GM18868 (cell line): ENCODE data around the gene SNRPD3.
"Not testable (repeated sequence)": the region's sequence is repeated elsewhere in the genome, so short reads cannot be mapped to it uniquely, and the experiment has no call there.

ENCODE experiments used
- ATAC-seq: cut with Tn5 transposase; IDR thresholded peaks from one replicate; pipeline ENCODE4 v1.9.1; 2021; ENCODE audit warnings: mild to moderate bottlenecking, moderate library complexity; ENCODE audit not compliant: unreplicated experiment

Gene SNRPD3

DNA sequence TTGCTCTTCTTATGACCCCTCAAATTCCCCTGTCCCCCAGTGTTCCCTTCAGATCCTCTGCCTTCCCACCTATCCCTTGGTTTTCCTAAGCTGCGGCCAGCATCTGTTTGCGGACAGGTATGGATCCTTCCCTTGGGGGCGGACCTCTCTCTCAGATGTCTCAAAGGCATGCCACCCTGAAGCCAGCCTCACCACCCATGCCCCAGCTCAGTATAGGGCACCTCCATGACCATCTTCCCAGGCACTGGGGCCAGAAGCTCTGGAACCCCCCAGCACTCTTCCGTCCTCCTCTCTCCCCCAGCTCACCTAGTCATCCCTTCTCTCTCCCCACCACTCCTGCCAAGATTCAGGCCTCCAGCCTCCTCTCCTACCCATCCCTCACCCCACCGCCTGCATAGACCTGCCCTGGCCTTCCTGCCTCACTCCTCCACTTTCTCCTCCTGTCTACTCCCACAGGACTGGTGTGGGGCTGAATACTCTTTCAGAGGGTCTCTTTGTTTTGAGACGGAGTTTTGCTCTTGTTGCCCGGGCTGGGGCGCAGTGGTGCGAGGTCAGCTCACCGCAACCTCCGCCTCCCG lies 34.9 kb downstream of the SNRPD3 start:
- ATAC-seq: no peak

DNA sequence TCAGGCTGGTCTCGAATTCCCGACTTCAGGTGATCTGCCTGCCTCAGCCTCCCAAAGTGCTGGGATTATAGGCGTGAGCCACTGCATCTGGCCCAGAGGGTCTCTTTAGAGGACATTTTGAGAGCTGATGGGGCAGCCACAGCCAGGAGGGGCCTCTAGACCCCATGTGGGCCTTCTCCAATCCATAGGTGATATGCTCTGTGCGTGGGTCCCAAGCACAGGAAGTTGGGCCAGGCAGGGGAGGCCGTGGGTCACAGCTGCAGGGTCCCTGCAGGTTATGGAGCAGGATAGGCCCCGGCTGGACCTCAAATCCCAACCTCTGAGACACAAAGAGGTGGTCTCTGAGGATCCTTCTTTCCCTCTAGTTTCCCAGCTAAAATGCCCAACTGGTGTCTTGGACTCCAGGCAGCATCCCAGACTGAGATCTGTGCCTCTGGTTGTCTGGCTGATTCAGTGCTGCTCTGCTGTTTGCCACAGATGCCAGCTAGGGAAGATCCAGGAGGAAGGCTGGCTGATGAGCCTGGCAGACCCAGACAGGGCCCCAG lies 35.6 kb downstream of the SNRPD3 start:
- no peak for ATAC-seq

DNA sequence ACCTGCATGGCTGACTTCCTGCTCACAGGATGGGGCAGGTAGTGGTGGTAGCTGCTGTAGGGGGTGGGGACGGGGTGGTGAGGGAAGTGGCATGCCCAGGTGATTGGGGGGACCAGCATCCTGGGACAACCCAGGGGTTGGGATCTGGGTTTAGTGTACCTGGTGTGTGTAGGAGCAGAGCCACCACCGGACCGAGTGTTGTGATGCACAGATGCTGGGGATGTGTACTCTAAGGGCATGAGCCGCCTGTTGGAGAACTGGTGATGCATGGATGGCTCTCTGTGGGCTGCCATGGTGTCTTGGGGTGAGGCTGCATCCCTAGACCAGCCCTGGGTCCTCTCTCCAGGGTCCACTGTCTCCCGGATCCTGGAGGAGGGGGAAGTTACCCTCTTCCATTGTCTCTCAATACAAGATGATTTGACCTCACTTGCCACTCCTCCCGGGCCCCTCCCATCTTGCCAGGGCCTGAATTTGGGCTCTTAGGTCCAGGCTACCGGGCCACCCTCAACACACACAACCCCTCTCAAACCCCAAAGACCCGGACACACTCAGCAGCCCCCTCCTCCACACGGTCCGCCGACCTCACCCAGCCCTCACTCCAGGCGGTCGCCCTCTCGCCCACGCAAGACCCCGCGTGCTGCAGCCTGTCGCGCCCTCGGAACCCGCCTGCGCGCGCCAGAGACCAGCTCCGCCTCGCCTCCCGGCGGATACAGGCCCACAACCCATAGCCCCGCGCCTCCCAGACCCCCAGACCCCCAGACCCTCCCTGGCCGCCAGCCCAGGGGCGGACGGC lies 36.5 kb downstream of the SNRPD3 start:
- ATAC-seq: no peak

DNA sequence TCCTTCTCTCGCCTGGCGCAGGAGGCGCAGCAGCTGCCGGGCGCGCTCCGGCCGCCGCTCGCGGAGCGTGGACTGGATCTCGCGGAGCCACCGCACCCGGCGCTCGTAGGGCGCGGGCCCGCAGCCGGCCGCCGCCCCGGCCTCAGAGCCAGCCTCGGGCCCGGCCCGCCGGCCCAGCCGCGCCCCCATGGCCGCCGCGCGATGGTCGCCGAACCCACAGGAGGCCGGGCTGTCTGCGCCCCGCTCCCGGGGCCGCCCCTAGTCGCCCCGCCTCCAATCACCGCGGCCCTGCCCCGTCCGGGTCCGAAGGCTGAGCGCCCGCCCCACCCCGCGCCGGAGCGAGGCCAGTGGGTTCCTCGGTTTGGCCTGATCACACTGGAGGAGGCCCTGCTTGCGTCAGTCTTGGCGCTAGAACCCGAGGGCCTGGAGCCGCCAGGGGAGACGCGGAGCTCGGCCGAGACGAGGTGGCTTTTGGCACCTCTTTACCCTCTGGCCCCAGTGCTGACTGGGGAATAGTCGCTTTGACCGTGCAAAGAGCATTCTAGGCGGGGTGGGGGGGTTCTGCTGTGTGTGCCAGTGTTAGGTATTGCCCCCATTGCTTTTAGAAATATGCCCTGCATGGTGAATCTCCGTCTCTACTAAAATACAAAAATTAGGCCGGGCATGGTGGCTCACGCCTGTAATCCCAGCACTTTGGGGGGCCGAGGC lies 37.2 kb downstream of the SNRPD3 start, which contains the start of gene LRRC75B:
Gene LRRC75B, minus strand, starts transcription at position 223 of the 708 bp plus-strand sequence. Its CDS starts 34 bp downstream, at position 189.
- ATAC-seq: no peak

DNA sequence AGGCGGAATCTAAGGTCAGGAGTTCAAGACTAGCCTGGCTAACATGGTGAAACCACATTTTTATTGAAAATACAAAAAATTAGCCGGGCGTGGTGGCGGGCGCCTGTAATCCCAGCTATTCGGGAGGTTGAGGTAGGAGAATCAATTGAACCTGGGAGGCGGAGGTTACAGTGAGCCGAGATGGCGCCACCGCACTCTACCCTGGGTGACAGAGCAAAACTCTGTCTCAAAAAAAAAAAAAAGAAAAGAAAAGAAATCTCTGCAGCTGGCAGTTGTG lies 37.7 kb downstream of the SNRPD3 start:
- ATAC-seq: not testable (repeated sequence)

DNA sequence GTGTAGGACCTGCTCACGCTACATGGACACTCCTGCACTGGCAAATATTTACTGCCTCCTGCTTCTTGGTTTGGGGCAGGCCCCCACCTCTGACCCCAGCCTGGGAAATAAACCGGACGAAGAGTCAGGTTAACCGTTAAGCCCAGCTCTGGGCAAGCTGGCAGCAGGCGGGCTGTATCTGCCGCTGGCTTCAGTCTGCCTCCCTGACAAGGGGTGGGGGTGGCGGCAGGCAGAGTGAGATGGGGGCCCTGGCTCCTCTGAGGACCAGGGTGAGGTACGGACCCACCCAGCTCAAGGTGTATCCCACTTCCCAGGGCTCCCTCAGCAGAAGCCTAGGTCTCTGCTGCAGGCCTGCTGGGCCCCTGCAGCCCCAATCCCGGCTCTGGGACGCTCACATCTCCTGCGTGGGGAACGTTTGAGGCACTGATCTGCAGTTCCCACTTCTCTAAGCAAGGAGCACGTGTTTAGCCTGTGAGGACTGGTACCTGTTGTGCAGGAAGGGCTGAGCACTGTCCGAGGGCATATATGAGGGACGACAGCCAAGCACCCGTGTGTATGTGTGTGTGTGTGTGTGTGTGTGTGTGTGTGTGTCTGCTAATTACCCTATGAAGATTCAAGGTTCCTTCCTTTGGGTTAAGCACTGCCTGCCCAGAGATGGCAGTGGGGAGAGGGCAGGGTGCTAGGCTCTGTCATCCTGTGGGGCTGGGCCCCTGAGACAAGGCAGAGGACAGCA lies 38.2 kb downstream of the SNRPD3 start:
- no peak for ATAC-seq

DNA sequence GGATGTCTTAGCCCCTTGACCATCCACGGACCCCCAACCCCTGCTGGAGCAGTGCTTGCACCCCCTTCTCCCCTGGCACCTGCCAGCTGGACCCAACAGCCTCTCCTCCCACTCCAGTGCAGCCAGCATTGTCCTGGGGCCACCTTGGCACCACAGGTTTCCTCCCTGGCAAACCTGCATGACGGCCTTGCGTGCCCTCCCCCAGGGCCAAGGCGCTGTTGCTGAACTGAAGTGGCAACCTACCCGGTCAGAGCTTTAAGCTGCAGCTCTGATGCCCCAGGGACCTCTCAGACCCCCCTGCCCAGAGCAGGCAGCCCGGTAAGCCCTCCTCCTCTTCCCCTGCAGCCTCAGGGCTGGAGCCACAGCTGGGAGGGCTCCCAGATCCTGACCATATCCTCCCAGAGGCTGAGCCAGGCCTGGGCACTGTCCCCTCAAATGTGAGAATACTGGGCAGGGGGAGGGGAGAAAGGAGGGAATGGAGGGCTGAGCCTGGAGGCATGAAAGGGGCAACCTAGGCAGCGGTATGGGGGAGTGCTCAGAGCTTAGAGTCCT lies 38.8 kb downstream of the SNRPD3 start:
- no peak for ATAC-seq

DNA sequence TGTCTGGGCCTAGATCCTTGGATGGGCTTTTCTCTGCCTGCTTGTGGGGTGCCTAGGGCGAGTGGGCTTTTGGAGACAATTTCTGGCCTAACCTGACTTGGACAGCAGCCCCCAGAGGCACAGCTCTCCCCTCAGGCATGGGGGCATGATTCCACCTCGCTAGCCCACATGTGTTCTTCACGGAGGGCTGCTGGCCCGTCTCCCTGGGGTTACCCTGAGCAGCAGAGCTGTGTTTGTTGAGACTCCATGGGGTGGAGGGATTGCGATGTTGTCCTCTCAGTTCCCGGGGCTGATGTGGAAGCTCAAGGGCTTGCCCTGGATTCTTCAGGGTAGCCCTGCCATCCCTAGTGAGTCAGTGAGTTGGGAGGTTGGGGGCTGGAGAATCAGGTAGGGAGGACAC lies 39.4 kb downstream of the SNRPD3 start:
- no peak for ATAC-seq

DNA sequence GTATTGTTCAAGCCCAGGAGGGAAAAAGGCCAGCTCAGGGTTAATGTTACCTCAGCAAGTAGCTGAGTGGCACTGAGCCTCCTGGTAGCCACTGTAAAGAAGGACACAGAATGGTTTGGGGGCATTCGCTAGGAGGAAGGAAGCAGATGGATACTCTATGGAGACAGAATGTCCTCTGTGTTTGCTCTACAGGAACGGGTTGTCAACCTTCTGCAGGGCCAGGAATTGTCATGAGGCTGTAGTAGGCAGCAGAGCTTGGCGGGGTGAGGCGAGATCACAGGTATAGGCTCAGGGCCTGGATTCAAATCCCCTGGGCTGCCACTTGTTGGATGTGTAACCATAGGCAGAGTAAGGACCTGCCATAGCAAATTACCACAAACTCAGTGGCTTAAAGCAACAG lies 40.1 kb downstream of the SNRPD3 start:
- ATAC-seq: no peak

DNA sequence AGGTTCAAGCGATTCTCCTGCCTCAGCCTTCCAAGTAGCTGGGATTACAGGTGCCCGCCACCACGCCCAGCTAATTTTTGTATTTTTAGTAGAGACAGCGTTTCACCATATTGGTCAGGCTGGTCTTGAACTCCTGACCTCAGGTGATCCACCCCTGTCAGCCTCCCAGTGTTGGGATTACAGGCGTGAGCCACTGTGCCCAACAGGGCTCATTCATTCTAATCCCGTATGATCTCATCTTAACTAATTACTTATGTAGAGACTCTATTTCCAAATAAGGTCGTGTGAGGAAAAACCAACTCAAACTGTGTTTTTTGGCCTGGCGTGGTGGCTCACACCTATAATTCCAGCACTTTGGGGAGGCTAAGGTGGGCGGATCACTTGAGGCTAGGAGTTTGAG lies 41.3 kb downstream of the SNRPD3 start:
- ATAC-seq: not testable (repeated sequence)

DNA sequence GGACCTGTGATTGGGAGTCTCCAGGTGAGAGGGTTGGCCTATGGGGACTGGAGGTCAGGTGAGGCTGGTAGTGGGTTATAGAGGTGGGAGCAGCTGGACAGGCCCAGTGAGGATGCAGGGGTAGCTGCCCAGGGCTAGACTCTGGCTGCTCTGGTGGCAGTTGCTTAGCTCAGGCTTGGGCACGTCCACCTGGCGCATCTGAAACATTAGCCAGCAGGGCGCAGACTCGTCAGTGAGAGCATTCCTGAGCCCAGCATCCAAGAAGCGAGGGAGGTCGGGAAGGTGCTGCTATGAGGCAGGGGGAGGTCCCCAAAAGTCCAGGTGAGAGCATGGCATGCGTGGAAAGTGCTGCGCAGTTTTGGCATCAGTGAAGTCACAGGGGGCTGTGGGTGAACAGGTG lies 43.7 kb downstream of the SNRPD3 start:
- ATAC-seq: no peak

DNA sequence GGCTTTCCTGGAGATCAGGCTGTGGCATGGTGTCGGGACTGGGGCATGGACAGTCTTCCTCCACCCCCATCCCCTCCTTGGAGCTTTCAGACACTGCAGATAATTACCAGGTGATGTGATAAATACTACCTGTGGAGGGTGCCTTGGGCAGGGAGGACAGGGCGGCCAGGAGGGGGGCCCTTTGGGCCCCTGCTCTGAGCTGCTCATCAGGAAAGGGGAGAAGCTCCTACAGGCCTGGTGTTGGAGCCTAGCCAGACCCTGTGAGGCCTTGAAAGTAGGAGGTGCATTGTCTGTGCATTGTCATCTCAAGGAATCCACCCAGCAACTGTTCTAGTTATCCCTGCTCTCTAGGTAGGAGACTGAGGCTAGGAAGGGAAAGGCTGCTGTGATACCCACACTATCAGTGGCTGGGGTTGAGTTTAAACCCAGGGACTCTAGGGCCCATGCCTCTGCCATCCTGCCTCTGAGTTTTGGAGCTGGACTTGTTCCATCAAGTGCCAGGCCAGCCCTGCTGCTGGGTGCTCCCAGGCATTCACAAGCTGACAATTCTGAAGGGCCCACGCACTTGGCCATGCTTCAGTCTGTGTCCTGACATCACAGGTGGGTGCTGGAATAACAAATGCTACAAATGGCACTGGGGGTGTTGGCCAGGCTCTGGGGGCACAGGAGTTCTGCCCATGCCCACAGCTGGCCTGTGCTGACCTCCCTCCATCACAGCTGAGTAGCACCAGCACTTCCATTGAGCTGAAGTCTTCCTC lies 44.3 kb downstream of the SNRPD3 start:
- ATAC-seq: not testable (repeated sequence)

DNA sequence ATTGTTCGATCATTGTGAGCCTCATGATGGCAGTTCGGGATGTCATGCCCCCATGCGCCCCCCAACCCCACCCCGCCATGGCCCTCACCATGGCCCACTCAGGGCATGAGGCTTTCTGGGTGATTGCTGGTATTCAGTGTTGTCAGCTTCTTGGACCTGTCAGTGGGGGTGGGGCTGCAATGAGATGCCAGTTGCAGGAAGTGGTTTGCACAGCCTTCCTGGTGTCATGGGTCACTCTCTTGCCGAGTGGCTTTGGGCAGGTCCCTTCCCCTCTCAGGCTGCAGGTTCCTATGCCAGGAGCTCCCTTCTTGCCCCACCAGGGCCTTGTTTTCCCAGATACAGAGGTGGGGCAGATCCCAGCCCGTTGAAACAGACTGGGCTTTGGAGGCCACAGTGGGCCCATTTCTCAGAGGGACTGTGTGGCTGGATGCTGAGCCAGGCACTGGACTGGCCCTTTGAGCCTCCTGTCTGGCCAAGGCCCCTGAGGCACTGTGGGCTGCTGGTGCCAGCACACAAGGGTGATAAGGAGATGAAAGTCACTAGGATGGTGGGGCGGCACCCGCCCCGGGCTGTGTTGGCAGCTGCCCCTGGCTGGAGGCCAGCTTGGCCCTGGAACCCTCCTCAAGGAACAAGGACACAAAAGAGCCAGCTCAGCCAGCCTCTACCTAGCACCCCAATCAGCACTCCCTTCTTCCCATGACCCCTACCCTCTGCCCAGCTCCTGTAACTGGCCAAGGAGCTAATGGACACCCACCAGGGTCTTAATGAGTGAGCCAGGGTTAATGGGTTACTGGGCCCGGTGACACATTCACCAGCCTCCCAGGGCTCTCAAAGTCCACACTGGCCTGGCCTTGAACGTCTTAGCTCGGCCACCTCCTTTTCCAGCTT lies 45.7 kb downstream of the SNRPD3 start:
- no peak for ATAC-seq

DNA sequence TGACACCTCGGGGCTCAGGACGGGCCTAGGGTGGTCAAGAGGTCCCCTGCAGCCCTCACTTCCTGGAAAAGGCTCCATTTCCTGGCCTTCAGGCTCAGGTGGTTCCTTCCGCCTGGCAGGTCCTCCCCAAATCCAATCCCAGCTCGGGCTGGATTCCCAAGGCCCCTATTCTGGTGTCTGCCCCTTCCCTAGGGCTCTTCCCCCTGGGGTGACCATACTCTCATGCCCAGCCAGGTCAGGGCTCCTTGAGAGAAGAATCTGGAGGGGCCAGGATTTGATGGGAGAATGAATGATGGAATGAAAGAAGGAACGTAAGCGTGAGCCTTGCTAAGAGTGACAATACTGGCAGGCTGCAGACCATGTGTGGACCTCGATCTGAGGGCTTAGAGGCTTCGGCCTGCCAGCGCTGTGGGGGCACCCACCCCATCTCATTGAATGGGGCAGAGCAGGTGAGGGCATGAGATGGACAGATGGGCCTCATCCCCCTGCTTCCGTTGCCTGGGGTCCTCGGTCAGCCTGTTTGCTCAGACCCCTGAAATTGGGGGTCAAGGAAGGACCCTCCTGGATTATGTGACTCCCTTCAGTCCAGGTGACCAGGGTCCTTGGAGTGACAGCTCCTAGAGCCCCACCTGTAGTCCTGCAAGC lies 46.4 kb downstream of the SNRPD3 start:
- not testable (repeated sequence) for ATAC-seq

DNA sequence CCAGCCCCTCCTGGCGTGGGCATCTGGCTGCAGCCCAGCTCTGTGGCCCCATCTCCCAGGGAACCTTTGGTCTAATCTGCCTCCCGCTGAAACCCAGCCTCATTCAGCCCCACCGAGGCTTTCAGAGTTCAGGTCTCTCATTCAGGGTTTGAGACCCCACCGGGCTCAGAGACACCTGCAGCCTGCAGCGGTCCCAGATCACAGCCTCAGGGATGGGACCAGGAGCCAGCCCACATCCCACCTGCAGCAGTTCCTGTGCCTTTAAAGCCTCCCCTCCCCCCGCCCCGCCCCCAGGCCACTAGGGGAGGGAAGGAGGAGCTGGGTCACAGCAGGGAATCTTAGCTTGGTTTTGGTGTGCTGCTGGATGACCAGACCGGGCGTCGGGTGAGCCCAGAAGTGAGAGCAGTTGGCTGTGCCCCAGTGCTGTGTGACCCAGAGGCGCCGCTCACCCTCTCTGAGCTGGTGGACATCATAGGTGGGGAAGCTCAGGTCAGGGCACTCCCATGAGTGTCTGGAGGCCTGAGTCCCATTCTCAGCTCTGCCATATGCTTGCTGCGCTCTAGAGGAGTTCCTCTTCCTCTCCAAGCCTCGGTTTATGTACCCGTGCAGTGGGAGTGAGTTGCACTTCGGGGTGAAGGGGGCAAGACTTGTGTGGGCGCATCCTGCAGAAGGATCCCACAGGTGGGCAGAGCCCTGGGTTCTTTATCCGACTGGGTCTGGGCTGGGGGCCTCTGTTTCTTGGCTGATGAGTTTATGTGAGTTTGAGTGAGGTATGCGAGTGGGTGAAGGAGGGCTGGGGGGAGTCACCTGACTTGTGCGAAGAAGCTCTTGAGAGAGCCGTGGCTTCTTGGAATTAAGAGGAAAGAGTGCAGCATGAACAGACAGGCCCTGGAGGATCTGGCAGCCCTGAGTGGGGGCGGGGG lies 47.3 kb downstream of the SNRPD3 start, which contains the start of gene GGT1:
Gene GGT1, plus strand, starts transcription at position 347 of the 923 bp plus-strand sequence. CDS start 7,889 bp downstream, outside the sequence.
- ATAC-seq: not testable (repeated sequence)

DNA sequence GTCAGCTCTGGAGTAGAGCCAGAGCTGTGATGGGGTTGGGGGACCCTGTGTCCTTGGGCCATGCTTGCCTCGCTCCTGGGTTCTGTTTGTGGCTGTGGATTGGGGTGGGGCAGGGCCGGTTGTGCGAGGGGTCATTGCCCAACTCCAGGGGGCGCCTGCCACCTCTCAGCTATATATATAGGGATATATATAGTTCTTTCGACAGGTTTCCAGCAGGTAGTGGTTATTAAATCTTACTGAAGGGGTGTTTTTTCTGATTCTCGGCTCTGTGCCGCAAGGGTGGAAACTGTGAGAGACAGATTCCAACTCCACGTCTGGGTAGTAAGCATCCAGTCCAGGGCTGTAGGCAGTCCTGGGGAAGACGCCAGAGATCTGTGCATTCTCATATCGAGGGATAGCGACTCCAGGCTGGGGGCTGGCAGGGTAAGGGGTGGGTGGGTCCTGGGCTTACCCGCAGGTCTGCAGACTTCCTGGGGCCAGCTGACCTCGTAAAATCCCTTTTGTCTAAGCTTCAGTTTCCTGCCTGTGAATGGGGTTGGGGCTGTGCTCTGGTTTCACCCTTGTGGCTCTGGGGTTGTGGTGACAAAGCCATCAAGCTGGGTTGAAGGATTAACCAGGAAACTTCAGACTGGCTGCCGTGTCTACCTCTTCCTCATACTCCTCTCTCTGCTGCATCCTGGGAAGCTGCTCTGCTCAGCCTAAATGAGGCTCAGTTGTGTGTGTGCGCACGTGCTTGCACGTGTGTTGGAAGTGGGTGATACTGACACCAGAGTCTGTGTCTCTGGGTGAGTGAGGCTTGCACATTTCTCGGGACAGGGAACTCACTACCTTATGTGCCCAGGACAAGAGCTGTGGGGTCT lies 48.2 kb downstream of the SNRPD3 start:
- ATAC-seq: not testable (repeated sequence)
